ENCODE measurements around the gene SERPINB4. TPM values are rescaled to one million over a fixed set of nuclear protein-coding genes. Genes with fewer than 3 reads are reported as not detected.

SERPINB4 gene
- total and polyA plus RNA-seq, 2 of the 13 experiments (the other 11 are each of a cell fraction or from before 2014, with no cell fraction given): not detected

GRCh38 chr18:63603355-63603754, 40.7 kb downstream of the SERPINB4 start:
- ChIA-PET POLR2A (no interaction called here), CTCF (ENCODE audit: low intra/inter-chr PET ratio, low total read pairs) (no interaction called here)
- BruUV-seq (replicated peaks): no TSS peak
- H3K27ac ChIP-seq (ENCODE audit: extremely low read length, insufficient read depth, low read length): no peak overlapping the region
- FAIRE-seq: no peak
- in situ Hi-C loops (cut with HindIII; ENCODE audit: extremely low pct_ligation_motif_present, low pct_unique_long_range_greater_than_20kb) (no loop called here), intact Hi-C loops (cut with micrococcal nuclease; ENCODE audit: unreplicated experiment) (no loop called here)
- DNase-seq (ENCODE audit: low spot score): no peak
- H3K27me3 ChIP-seq (ENCODE audit: control insufficient read depth in 1 of 2, insufficient read depth in 2 of 2, low read length in 2 of 2): no peaks in the 10 kb centered on the region; a peak in 1 of 5 replicates
- no peaks in the 10 kb centered on the region for H4K20me1 ChIP-seq (ENCODE audit: insufficient read depth, low read length)
- H3K79me2 ChIP-seq (ENCODE audit: insufficient read depth, low read length): no peaks in the 10 kb centered on the region
- ATAC-seq: no peak
- no peaks in the 10 kb centered on the region for H3K9me3 ChIP-seq (ENCODE audit: low read length)
- no peak overlapping the region for H2AFZ ChIP-seq (ENCODE audit: low read length)
- 0% methylated on average over 1 of the region's 1 CpG for WGBS (ENCODE audit: low lambda C conversion rate)
- H3K4me2 ChIP-seq (ENCODE audit: low read depth, low read length): no peak overlapping the region
- no peak overlapping the region for H3K9ac ChIP-seq (ENCODE audit: insufficient read depth, low read depth, low read length)
- H3K4me3 ChIP-seq (replicated peaks in 1 of 3; ENCODE audit: insufficient read depth in 1 of 3, low read depth in 2 of 3, low read length in 3 of 3): no peak overlapping the region
- H3K4me1 ChIP-seq (ENCODE audit: insufficient read depth, low read length): no peaks in the 10 kb centered on the region
- H3K36me3 ChIP-seq (replicated peaks in 1 of 2; ENCODE audit: control insufficient read depth in 1 of 2, insufficient read depth in 2 of 2, low read length in 2 of 2): no peaks in the 10 kb centered on the region
- TF ChIP-seq ZFP62 (CRISPR knock-in tag; IDR thresholded peaks at IDR 0.05) (no peak), ZNF616 (CRISPR knock-in tag; IDR thresholded peaks at IDR 0.05; ENCODE audit: low read depth) (no peak), ZNF407 (CRISPR knock-in tag; IDR thresholded peaks at IDR 0.05; ENCODE audit: not compliant biosample characterization) (no peak), ZSCAN31 (CRISPR knock-in tag; IDR thresholded peaks at IDR 0.05; ENCODE audit: low read depth) (no peak), ZNF639 (CRISPR knock-in tag; conservative IDR thresholded peaks at IDR 0.05) (no peak), ZNF563 (CRISPR knock-in tag; IDR thresholded peaks at IDR 0.05) (no peak), ZNF543 (CRISPR knock-in tag; IDR thresholded peaks at IDR 0.05) (no peak), HOXA9 (CRISPR knock-in tag; IDR thresholded peaks at IDR 0.05; ENCODE audit: borderline replicate concordance) (no peak), NFKB2 (CRISPR knock-in tag; IDR thresholded peaks at IDR 0.05; ENCODE audit: borderline replicate concordance) (no peak), ZNF580 (CRISPR knock-in tag; IDR thresholded peaks at IDR 0.05; ENCODE audit: borderline replicate concordance, low read depth) (no peak), NFYB (CRISPR knock-in tag; IDR thresholded peaks at IDR 0.05) (no peak), ZNF326 (CRISPR knock-in tag; IDR thresholded peaks at IDR 0.05; ENCODE audit: borderline replicate concordance) (no peak), ZNF703 (CRISPR knock-in tag; IDR thresholded peaks at IDR 0.05; ENCODE audit: borderline replicate concordance) (no peak), ETV5 (CRISPR knock-in tag; IDR thresholded peaks at IDR 0.05; ENCODE audit: borderline replicate concordance) (no peak), KAT2B (IDR thresholded peaks at IDR 0.05; ENCODE audit: borderline replicate concordance, low read depth, low read length) (no peak), ZNF615 (CRISPR knock-in tag; IDR thresholded peaks at IDR 0.05; ENCODE audit: borderline replicate concordance) (no peak), WIZ (CRISPR knock-in tag; IDR thresholded peaks at IDR 0.05) (no peak)

Data from HepG2 (cell line).